Right lobe of liver (tissue), 6 donors: ENCODE measurements around the gene CASP8. TPM values are rescaled to one million over a fixed set of nuclear protein-coding genes. Genes with fewer than 3 reads are reported as not detected.
A peak's percentile ranks its signal among the peaks of the same experiment; 100 is the strongest.

Source experiments
- ATAC-seq, 4 donors: fragments of 200-7000 bp; cut with Tn5 transposase; one replicate each; pipeline ENCODE4 v1.9.1; 2020; ENCODE audit warnings: mild to moderate bottlenecking in 4 of 4, moderate library complexity in 4 of 4
- DNase-seq, 3 donors: peaks; one replicate each; pipeline ENCODE4 v3.0.0-alpha.2; 2020
- H3K27ac ChIP-seq, 3 donors: fragments of 200-600 bp; one replicate each; pipeline ENCODE4 v1.8.0; 2022
- H3K27me3 ChIP-seq, 2 donors: fragments of 200-600 bp; one replicate each; pipeline ENCODE4 v1.8.0; 2022
- H3K36me3 ChIP-seq, 4 donors: fragments of 200-600 bp; sonication (generic) in 1 of 4; one replicate each; pipeline versions ENCODE4 v1.5.1 to v1.8.0; 2017 to 2022; ENCODE audit warnings: control low read depth in 1 of 4
- H3K4me1 ChIP-seq, 4 donors: fragments of 200-600 bp; sonication (generic) in 1 of 4; one replicate each; pipeline versions ENCODE4 v1.5.1 to v1.8.0; 2017 to 2022; ENCODE audit warnings: control low read depth in 1 of 4
- H3K4me3 ChIP-seq, 3 donors: fragments of 200-600 bp; one replicate each; pipeline ENCODE4 v1.8.0; 2022
- H3K9me3 ChIP-seq, 4 donors: fragments of 200-600 bp; sonication (generic) in 1 of 4; one replicate each; pipeline versions ENCODE4 v1.5.1 to v1.8.0; 2017 to 2022; ENCODE audit warnings: control low read depth in 1 of 4
- POLR2A ChIP-seq: fragments of 450-650 bp; IDR thresholded peaks from one replicate; pipeline ENCODE4 v1.6.1; 2017; ENCODE audit warnings: antibody characterized with exemption, mild to moderate bottlenecking
- WGBS: methylation state at CpG from one replicate; pipeline ENCODE4 v1.1.6; 2018; ENCODE audit warnings: low coverage, low lambda C conversion rate; ENCODE audit not compliant: insufficient coverage; ENCODE audit errors: missing lambda C conversion rate; 5-methylcytosine and 5-hydroxymethylcytosine counted together
- intact Hi-C, 2 donors: fragments of 100-400 bp; cut with DNase I; formaldehyde crosslinking; loops; one replicate each; pipeline versions ENCODE4 v1.11.2 to v1.14.1; 2022
- total RNA-seq, 6 experiments: library from RNA; depleted of rRNA in 2 of 6; stranded (reverse); fragments of >200 nt in 2 of 6; fragmentation: NEBNext Ultra II Directional in 3 of 6; extraction: Animal tissue kit (Norgen Biotek cat#: 25700) in 3 of 6; gene quantifications; one replicate each; pipeline versions ENCODE4 v1.1.0 to v1.2.4, GENCODE V29; 2016 to 2023
- TF ChIP-seq, protein P1 (sequence below), 4 donors: fragments of 200-600 bp in 3 of 4; fragments of 450-650 bp in 1 of 4; IDR thresholded peaks; one replicate each; pipeline versions ENCODE4 v1.5.1 to v1.8.0; 2016 to 2022; ENCODE audit warnings: antibody characterized with exemption in 4 of 4, mild to moderate bottlenecking in 2 of 4
- donor health status: DM: no; HTN: yes; CAD: no.
- donor health status: DM: no; HTN: no; CAD: no.
- donor health status: DM: no; HTN: no; CAD: no.
- donor health status: DM: no; HTN: yes; CAD: no.
- donor health status: DM: no; HTN: yes; CAD: no.

Gene CASP8
- total RNA-seq, 6 experiments from 2014 or later: 8.8 to 14.8 (median 11.5) TPM

DNA sequence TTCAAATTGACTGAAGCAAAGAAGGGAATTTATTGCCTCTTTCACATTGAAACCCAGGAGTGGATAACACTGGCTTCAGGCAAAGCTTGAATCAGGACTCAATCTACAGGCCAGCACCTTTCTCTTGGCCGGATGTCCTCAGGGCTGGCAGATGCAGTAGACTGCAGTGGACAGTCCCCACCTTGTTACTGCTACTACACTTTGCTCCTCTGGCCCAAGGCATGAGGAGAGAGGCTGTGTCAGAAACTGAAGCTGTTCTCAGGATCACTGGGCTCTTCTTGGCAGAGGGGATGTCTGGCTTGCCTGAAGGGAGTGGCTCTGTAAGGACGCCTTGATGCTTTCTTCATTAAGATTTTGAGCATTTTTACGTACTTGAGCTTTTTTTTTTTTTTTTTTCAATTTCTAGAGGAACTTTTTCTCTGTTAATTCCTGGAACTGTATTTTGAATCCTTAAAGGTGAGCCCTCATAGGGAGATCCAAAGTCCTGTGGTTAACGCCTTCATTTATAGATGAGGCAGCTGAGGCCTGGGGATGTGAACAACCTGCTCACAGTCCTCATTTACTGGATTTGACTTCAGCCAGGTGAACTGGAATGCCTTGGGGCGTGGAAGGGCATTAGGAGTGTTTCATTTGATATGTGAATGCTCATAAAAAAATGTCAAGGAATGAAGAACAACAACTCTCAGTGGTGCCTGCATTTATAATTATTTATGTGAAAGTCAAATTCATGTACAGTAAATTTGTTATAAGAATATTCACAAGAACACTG, 40.8 kb upstream of the CASP8 start:
- 70% methylated on average over 5 of the region's 5 CpGs for WGBS
- Histone ChIP-seq H3K27me3 (no peaks in the 10 kb centered on the region), H3K9me3 (no peaks in the 10 kb centered on the region), H3K36me3 (peaks cover 0 to 20% (median 3%) of the 10 kb centered on the region in 4 donors), H3K4me1 (no peaks in the 10 kb centered on the region), H3K4me3 (no peak overlapping the region), H3K27ac (no peak overlapping the region)
- ATAC-seq (no peak), DNase-seq (no peak)
- intact Hi-C loops: no loop called here
- TF ChIP-seq POLR2A: no peak
- TF ChIP-seq, protein P1, sequence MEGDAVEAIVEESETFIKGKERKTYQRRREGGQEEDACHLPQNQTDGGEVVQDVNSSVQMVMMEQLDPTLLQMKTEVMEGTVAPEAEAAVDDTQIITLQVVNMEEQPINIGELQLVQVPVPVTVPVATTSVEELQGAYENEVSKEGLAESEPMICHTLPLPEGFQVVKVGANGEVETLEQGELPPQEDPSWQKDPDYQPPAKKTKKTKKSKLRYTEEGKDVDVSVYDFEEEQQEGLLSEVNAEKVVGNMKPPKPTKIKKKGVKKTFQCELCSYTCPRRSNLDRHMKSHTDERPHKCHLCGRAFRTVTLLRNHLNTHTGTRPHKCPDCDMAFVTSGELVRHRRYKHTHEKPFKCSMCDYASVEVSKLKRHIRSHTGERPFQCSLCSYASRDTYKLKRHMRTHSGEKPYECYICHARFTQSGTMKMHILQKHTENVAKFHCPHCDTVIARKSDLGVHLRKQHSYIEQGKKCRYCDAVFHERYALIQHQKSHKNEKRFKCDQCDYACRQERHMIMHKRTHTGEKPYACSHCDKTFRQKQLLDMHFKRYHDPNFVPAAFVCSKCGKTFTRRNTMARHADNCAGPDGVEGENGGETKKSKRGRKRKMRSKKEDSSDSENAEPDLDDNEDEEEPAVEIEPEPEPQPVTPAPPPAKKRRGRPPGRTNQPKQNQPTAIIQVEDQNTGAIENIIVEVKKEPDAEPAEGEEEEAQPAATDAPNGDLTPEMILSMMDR (IDR thresholded peaks at IDR 0.05): no peak

DNA sequence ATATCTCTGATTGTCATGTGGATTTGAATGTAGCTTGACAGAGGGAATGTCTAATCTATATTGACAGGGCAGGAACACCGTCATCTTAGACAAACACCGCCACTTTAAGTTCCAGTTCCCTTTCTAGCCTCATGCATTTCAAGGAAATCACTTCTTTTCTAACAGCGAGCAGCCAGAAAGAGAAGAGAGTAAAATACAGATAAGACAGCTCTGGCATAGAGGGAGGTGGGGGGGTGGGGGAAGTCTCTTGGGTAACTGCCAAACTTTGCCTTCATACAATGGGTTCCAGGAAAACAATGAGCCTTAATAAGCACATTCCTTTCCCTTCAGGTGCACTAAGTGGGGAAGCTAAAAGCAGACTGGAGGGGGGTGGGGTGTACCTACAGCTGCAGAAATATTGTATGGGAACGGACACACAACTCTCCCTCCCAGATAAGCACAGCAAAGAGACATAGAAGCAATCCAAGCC, 40.2 kb upstream of the CASP8 start:
- no peak for TF ChIP-seq POLR2A
- TF ChIP-seq, protein P1 (IDR thresholded peaks at IDR 0.05): no peak
- Histone ChIP-seq H3K27ac (no peak overlapping the region), H3K9me3 (no peaks in the 10 kb centered on the region), H3K4me3 (no peak overlapping the region), H3K4me1 (no peaks in the 10 kb centered on the region), H3K36me3 (peaks cover 0 to 20% (median 3%) of the 10 kb centered on the region in 4 donors), H3K27me3 (no peaks in the 10 kb centered on the region)
- WGBS: 29% methylated on average over 3 of the region's 4 CpGs
- ATAC-seq (peak; percentile 39 to 55 (median 50)), DNase-seq (no peak)
- intact Hi-C loops: no loop called here

DNA sequence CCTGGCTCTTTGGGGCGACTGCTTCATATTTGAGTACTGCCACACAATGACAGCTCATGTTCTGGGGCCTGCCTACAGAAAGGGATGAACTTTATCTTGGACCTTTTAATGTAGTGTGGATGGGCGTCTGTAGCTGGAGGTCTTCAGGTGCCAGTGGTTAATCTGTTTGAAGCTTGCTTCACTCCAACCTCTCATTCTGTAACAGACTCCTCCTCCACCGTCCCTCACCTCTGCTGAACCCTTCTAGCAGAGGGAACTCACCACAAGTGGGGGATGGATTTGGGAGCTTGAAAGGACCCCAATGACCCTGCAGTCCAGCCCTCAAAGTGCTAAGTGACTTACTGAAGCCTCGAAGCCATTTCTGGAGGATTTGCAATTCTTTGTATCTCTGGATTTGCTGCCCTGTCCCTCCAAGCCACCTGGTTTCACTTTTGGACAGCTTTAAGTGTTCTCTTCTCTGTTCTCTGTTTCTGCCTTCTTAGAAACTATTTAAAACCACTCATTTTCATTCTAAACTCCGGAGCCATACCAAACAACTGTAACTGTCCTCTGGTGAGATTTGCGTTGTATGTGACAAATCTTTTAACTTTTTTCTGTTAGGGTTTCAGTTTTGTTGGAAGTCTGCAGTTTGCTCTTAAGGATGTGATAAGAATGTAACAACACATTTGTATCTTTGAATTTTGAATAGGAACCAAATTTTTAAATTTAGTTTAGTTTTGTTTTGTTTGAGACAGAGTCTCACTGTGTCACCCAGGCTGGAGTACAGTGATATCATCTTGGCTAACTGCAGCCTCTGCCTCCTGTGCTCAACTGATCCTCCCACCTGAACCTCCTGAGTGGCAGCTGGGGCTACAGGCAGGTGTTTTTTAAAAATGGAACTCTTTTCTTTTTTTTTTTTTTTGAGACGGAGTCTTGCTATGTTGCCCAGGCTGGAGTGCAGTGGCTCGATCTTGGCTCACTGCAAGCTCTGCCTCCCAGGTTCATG, 37.0 kb upstream of the CASP8 start:
- intact Hi-C loops: no loop called here
- TF ChIP-seq, protein P1 (IDR thresholded peaks at IDR 0.05): no peak
- no peak for TF ChIP-seq POLR2A
- peak in 1 of 4 donors; percentile 45 for ATAC-seq
- H3K4me1 ChIP-seq: no peaks in the 10 kb centered on the region
- no peaks in the 10 kb centered on the region for H3K9me3 ChIP-seq
- WGBS: 32% methylated on average over 7 of the region's 8 CpGs
- no peak for DNase-seq
- H3K4me3 ChIP-seq: no peak overlapping the region
- no peaks in the 10 kb centered on the region for H3K27me3 ChIP-seq
- peaks cover 0 to 7% (median 0%) of the 10 kb centered on the region in 4 donors for H3K36me3 ChIP-seq
- H3K27ac ChIP-seq: no peak overlapping the region

DNA sequence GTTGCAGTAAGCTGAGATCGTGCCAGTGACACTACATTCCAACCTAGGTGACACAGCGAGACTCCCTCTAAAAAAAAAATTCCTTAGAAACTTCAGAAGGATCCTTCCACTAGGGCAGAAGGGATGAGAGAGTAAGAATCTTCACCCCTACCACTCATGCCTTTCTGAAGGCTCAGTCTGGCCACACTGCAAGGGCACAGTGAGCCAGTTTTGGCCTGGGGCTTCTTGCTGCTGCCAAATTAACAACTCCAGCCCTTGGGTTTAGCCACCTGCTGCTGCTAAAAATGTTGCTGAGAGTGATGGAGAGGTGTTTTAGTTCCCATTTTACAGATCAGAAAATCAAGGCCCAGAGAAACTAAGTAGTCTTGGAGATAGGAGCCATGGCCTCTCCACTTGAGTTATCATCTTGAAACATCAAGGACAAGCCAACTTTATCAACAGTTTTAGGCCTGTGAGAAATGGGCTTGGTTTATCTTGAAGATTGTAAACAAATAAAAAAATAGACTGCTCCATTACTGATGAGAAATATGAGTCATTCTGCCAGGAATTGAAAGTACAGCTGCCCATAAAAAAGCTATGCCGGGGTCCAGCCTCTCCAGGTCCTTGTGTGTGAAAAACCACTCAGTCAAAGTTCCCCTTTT, 31.9 kb upstream of the CASP8 start:
- no peaks in the 10 kb centered on the region for H3K27me3 ChIP-seq
- H3K9me3 ChIP-seq: no peaks in the 10 kb centered on the region
- H3K27ac ChIP-seq: no peak overlapping the region
- H3K36me3 ChIP-seq: no peaks in the 10 kb centered on the region
- peaks cover 0 to 8% (median 1%) of the 10 kb centered on the region in 4 donors for H3K4me1 ChIP-seq
- intact Hi-C loops: no loop called here
- ATAC-seq: no peak
- DNase-seq: no peak
- no peak overlapping the region for H3K4me3 ChIP-seq
- WGBS: 80% methylated on average over 3 of the region's 3 CpGs
- TF ChIP-seq POLR2A: no peak
- TF ChIP-seq, protein P1 (IDR thresholded peaks at IDR 0.05): no peak
